Activated CD8-positive, alpha-beta memory T cell treated with anti-CD3 and anti-CD28 coated beads for 36 hours (primary cell): ENCODE data around the gene IFITM10. TPM values are rescaled to one million over a fixed set of nuclear protein-coding genes. Genes with fewer than 3 reads are reported as not detected.

ENCODE experiments used
- CTCF ChIA-PET: fragments of 350-600 bp; sonication (Branson Sonifier 250); formaldehyde crosslinking; loops from one replicate; lab custom pipeline; 2021; ENCODE audit warnings: antibody characterized with exemption; lab: Charles Lee
- POLR2A ChIA-PET: fragments of 350-600 bp; sonication (Branson Sonifier 250); formaldehyde crosslinking; loops from one replicate; lab custom pipeline; 2021; ENCODE audit warnings: antibody characterized with exemption; lab: Charles Lee
- total RNA-seq, 2 experiments: library from RNA; stranded (reverse); gene quantifications; one replicate each; pipeline ENCODE4 v1.2.3, GENCODE V29; 2021

The IFITM10 gene
- total RNA-seq, 2 experiments from 2014 or later: 0.61 to 1.2 TPM

DNA sequence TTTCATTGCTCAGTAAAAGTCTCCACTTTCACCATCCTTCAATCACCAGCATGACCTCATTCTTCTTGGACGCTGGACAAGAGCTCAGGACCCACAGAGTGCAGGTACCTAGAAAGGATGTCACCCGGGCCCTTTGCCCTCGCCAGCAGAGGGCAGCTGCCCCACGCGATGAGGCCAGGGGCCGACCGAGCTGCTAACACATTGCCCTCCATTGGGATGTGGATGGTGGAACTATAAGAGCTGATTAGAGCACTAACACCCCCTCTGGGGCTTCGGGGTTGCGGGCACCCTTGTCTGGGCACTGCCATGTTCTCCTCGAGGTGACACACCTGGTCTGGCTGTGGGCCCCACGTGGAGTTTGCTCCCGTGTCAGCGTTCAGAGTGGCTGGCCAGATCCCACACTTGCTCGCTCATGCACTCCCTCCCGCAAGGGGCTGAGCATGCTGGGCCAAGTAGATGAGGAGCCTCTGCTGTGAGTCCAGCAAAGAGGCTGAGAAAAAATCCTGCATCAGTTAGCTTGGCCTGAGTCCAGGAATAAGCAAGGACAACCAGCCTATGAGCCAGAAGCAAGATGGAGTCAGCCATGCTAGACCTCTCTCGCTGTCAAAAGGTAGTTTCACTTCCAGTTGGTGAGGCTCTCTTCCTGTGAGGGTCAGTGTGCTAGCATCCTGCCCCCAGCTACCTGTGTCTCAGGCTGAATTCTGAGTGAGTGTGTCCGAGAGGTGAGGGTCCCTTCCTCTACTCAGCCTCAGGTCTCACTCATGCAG, 43.6 kb downstream of the IFITM10 start:
- CTCF ChIA-PET: interaction anchor here (1.1 to 8.0 kb wide), 5 partner anchors 13 to 127 kb away, joined by 3 to 46 read pairs (median 7); partner anchors contain the start of gene SYT8
- POLR2A ChIA-PET: no interaction called here

DNA sequence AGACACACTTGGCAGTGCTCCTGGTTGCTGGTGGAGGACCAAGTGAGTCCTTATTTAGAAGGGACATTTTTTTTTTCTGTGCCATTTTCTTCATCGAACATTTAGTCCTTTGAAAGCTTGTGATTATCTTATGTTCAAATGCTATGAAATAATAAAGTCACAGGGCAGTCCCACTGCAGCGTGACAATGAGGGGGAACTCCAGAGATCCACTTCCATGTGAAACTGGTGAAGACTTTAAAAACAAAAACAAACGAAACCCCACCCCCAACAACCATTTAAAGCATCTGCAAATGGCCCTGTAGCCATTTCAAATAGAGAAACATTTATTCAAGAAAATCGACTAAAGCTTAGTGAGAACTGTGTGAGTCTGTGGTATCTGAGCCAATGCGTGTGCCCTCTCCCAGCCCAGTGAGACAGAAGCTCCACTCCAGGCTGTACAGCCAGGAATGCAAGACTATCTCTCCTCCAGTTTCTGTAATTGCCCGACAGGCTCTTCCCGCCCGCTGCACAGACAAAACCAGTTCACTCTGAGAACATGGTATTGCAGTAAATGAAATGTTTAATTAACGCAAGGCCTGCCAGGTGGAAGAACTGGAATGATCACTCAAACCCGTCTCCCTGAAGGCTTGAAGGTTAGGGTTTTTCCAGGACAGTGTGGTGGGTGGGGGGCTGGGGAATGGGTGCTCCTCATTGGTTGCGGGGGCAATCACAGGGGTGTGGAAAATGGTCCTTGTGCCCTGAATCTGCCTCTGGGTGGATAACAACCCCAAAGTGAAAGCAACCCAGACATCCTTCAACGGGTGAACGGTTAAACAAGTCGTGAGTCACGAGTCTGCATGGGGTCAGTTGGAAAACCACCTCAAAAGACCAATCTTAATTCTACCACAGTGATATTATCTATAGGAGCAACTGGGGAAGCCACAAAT, 45.0 kb downstream of the IFITM10 start:
- ChIA-PET POLR2A (no interaction called here), CTCF (interaction anchor here (0.7 to 8.0 kb wide), 5 partner anchors 12 to 129 kb away, joined by 3 to 46 read pairs (median 5); partner anchors contain the start of gene SYT8)

DNA sequence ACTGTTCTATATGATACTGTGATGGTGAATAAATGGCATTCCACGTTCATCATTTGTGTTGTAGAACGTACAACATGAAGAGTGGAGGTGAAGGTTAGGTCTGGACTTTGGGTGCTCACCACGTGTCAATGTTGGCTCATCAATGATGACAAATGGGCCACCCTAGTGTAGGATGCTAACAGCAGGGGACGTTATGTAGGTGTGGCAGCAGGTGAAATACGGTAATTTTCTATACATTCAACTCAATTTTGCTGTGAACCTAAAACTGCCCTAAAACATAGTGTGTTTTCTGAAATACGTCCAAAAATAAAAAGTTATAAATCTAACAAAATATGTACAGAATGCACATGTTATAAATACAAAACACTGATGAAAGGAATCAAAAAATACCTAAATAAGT, 47.2 kb downstream of the IFITM10 start:
- ChIA-PET POLR2A (no interaction called here), CTCF (interaction anchor here (8.0 kb wide), 1 partner anchor 10 kb away, joined by 46 read pairs; no protein-coding TSS in a partner anchor)

DNA sequence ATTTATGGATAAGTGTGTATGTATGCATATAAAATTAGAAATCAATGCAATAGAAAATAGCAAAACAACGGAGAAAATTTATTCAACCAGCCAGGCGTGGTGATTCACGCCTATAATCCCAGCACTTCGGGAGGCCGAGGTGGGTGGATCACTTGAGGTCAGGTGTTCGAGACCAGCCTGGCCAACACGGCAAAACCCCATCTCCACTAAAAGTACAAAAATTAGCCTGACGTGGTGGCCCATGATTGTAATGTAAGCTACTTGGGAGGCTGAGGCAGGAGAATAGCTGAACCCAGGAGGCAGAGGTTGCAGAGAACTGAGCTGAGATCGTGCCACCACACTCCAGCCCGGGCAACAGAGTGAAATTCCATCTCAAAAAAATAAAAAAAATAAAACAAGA, 47.9 kb downstream of the IFITM10 start:
- ChIA-PET CTCF (interaction anchor here (1.5 to 8.0 kb wide), 2 partner anchors 9 to 300 kb away, joined by 3 to 46 read pairs; no protein-coding TSS in a partner anchor), POLR2A (no interaction called here)

DNA sequence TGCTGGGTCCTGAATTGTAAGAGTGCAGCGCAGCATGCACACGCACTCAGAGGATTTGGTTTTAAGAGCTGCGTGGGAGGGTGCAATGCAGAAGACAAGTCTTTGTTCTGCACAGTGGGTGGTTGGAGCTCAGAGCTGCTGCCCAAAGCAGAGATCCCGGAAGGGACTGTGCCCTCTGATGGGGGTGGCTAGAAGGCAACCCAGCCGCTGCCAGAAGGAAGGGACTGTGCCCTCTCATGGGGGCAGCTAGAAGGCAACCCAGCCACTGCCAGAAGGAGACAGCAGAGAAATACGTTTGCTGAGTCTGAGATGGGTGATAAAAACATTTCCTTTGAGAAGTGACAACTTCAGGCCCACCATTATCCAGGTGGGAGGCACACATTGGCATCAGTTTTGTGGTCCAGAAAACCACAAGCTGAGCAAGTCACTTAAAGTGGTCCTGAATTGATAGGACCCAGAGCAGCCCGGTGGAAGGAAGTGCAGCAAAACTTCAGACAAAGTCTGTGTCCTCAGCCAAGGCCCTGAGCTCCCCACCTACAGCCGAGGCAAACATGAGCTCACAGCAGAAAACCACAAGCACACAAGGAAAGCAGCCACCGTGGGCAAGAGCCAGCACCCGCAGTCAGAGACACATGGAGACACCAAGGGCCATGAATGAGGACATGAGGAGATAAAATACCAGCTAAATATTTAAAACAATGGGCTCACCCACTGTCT, 49.1 kb downstream of the IFITM10 start:
- CTCF ChIA-PET: interaction anchor here (0.9 to 1.9 kb wide), 9 partner anchors 8 to 301 kb away, joined by 3 to 21 read pairs (median 4); partner anchors contain the start of gene SYT8

DNA sequence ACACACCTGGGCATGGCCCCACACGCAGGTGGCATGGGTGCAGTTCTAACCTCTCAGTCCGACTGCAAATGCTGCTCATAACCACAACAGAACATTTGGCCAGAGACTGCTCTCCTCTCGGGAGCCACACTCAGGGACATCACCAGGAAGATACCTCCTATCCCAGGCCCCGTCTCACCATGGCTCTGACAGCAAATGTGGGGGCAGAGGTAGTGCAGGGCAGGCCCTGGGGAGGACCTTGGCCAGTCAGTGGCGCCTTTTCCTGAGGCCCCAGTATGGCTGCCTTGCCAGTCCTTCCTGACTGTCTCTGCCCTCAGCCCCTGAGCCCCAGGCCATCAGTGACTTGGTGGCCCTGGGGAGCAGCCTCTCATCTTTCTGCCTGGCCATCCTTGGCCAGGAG, 50.6 kb downstream of the IFITM10 start:
- POLR2A ChIA-PET: no interaction called here
- CTCF ChIA-PET: interaction anchor here (1.7 to 3.8 kb wide), 3 partner anchors 47 to 133 kb away, joined by 4 to 21 read pairs (median 9); no protein-coding TSS in a partner anchor

More for the DNA sequence above, 49.1 kb downstream of the IFITM10 start:
- POLR2A ChIA-PET: no interaction called here

DNA sequence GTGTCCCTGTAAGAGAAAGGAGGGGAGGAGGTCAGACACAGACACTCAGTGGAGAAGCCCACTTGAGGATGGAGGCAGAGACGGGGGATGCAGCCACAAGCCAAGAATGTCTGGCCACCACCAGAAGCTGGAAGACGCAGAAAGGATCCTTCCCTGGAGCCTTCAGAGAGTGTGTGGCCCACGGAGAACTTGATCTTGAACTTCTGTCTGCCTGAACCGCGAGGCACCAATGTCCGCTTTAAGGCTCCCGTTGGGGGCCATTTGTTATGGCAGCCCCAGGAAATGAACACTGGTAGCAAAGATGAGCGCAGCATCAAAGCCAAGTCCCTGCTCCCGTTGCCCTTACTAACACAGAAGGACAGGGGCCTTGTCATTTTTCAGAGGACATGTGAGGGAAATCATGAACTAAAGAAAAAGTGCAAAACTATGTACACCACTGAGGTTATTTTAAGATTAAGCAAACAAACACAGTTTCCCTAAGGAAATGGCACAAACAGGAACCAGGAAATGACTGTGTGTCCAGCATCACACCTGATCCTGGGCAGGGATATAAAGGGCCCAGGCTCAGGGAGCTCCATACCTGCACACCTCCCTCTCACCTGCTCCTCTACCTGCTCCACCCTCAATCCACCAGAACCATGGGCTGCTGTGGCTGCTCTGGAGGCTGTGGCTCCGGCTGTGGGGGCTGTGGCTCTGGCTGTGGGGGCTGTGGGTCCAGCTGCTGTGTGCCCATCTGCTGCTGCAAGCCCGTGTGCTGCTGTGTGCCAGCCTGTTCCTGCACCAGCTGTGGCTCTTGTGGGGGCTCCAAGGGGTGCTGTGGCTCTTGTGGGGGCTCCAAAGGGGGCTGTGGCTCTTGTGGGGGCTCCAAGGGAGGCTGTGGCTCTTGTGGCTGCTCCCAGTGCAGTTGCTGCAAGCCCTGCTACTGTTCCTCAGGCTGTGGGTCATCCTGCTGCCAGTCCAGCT, 53.5 kb downstream of the IFITM10 start, which contains the start of gene KRTAP5-6:
KRTAP5-6 (plus strand) TSS at position 588 of the 963 bp plus-strand sequence; CDS start at position 639, 51 bp downstream.
- ChIA-PET CTCF (interaction anchor here (1.2 to 3.8 kb wide), 3 partner anchors 44 to 185 kb away, joined by 3 to 21 read pairs (median 4); no protein-coding TSS in a partner anchor), POLR2A (no interaction called here)

DNA sequence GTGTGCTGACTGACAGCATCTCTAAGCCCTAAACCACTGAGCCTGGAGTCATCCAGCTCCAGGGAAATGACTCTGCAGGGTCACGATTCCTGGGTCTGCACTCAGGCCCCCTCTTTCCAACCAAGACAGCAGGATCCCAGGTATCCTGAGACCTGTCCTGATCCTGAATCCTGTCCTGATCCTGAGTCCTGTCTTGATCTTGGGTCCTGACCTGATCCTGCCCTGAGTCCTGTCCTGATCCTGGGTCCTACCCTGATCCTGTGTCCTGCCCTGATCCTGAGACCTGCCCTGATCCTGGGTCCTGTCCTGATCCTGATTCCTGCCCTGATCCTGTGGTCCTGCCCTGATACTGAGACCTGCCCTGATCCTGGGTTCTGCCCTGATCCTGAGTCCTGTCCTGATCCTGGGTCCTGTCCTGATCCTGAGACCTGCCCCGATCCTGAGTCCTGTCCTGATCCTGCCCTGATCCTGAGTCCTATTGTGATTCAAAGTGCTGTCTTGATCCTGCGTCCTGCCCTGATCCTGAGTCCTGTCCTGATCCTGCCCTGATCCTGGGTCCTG, 54.8 kb downstream of the IFITM10 start:
- ChIA-PET POLR2A (interaction anchor here (0.5 kb wide), 1 partner anchor 17 kb away, joined by 10 read pairs; no protein-coding TSS in a partner anchor), CTCF (interaction anchor here (0.6 to 7.4 kb wide), 4 partner anchors 11 to 456 kb away, joined by 3 to 297 read pairs (median 46); partner anchors contain the start of gene SYT8)

DNA sequence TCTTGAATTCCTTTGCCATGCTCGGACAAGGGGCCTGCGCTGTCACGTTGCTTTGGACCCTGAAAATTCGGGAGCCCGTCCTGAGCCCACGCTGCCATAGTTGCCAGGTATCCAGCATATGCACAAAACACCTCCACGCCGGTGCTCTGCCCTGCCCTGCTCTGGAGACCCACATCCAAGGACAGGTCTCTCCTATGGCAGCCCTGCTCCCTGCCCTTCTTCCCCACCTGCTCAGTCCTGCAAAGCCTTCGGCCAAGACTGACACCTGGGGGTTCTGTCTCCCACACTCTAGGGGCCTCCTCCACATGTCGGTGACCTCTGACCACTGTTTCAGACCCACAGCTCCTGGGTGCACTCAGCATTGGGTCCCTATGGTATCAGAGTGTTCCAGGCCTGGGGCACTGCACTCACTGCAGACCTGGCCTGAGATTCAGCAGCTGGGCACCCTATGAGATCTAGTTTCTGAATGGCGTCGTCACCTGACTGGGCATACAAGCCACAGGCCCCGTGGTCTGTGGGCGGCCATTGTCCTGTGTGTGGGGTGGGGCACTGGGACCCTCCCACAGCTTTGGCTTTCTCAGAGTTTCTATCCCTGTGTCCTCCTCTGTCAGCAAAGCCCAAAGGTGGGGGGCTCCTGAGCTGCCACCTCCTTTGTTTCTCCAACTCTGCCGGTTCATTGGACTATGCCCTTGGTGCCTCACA, 55.4 kb downstream of the IFITM10 start:
- POLR2A ChIA-PET: interaction anchor here (0.5 to 1.6 kb wide), 2 partner anchors 17 to 138 kb away, joined by 10 to 13 read pairs; no protein-coding TSS in a partner anchor

DNA sequence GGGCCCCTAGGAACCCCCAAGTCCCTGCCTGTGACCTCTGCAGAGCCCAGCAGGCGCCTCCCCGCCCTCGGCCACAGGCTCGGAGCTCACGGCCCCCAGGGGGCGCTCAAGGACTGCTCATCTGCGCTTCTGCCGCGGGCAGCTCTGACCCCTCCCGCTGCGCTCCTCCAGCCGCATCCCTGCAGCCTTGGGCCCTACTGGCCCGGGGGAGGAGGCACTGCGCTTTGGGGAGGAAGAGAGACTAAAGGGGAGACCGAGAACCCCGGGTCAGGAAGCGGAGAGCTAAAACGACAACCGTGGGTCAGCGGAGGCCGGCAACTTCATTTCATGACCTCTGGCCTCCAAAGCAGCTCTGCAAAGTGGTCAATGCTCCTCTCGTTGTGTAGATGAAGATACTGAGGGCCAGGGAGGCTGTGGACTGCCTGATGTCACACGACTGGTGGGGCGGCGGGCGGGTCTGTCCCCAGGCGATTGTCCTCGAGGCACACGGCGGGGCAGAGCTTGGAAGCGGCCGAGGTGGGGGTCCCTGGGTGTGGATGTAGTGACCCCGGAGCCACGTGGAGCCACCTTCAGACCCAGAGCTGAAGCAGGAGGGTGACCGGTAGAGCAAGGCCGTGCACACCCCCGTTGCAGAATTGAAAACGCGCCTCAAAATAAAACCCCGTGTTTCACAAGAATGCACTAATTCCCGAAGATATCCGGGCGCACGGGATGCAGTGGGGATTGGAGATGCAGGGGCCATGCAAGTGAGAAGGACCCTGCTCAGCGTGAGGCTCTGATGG, 56.1 kb downstream of the IFITM10 start:
- POLR2A ChIA-PET: interaction anchor here (0.6 to 1.6 kb wide), 3 partner anchors 35 to 183 kb away, joined by 3 to 13 read pairs (median 3); no protein-coding TSS in a partner anchor
- CTCF ChIA-PET: interaction anchor here (0.6 to 7.4 kb wide), 69 partner anchors 7 to 461 kb away, joined by 3 to 297 read pairs (median 5); partner anchors contain the start of genes CTSD, MRPL23, SYT8 and TNNI2

More for the DNA sequence above, 55.4 kb downstream of the IFITM10 start:
- CTCF ChIA-PET: interaction anchor here (0.6 to 7.4 kb wide), 23 partner anchors 12 to 460 kb away, joined by 3 to 297 read pairs (median 8); partner anchors contain the start of genes CTSD and SYT8

DNA sequence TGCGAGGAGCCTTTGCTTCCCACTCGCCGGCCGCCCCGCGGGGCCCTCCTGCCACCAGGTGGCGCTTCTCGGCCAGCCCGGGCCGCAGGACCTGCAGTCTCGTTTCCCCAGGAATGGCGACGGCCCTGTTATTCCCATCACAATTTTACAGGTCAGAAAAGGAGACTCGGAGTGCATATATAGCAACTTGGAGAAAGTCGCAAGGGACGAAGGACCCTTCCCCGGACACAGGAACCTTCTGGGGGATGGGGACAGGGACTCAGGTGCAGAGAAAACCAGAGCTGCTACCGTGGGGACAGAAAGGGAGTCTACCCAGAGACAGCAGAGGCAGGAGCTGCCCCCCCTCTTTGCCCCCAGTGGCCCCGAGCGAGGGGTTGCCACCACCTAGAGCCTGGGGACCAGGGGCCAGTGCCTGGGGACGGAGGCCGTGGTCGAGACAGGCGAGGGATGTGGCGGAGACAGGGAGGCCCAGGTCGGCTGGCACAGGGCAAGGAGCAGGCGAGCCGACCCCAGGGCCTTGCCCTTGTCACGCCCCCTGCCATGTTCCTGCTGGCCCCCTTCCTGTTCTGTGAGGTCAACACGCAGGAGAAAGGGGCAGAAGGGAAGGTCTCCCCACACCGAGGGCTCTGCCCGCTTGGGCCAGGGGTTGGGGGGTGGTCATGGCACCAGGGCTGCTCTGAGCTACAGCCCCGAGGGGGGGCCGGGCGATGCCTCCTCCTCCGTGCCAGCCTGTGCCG, 56.9 kb downstream of the IFITM10 start:
- CTCF ChIA-PET: interaction anchor here (0.6 to 7.4 kb wide), 67 partner anchors 8 to 462 kb away, joined by 3 to 297 read pairs (median 5); partner anchors contain the start of genes CTSD, SYT8 and TNNI2
- POLR2A ChIA-PET: interaction anchor here (0.6 to 1.6 kb wide), 3 partner anchors 36 to 183 kb away, joined by 3 to 13 read pairs (median 3); no protein-coding TSS in a partner anchor

DNA sequence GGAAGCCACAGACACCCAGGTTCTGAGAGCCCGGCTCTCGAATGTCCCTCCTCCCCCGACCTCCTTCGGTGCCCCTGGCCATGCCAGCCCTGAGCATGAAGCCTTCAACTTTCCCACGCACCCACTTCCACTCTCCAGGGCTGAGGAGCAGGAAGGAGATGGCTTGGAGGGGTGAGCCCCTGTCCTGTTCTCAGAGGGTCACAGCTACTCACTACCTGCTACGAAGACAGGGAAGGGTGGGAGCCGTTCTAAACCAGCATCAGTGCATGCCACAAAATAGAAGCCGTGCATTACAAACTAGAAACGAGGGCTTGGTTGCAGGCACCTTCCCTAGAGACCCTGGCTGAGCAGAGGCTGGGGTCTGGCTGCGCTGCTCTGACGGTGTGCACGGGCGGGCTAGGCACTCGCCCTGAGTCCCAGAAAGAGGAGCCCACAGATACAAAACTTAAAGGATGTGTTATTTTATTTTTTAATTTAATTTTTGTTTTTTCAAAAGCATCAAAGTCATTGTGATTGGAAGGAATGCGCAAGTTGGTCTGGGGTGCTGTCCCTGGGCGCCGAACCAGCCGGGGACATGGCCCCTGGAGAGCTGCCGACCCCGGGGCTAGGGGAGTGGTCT, 57.6 kb downstream of the IFITM10 start:
- CTCF ChIA-PET: interaction anchor here (0.8 to 7.4 kb wide), 35 partner anchors 8 to 459 kb away, joined by 3 to 297 read pairs (median 7); partner anchors contain the start of genes CTSD, SYT8 and TNNI2
- POLR2A ChIA-PET: no interaction called here

DNA sequence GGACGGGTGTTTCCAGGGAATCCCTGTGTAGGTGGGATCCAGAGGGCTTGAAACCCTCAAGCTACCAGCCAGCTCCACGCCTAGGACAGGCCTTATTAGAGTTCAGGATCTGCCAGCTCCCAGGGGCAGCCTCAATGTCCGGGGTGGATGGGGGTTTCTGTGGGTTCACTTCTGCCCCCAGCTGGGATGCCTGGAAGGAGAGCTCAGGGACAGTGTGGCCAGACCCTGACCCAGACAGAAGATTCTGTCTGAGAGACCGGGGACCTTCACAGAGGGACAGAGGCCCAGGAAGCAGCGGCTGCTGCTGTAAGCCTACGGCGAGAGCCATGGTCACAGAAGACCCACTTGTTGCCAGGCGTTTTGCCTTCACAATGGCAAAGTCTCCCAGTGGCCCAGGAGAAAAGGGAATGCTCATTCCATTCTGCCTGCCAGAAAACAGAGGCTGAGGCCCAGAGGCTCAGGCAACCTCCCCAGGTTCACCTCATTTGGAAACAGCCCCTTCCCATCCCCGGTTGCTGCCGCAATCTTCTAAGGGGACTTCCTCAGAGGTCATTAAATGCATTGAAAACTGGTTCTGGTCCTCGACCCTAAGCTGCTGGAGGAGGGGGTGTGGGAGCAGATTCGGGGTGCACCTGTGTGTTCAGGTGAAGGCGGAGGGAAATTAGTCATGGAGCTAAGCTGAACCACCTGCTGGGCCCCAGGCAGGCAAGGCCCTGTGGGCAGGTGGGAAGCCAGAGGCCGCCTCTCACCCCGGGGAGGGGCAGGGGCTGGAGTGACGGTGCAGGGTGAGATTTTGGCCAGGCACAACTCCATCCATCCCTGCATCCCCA, 58.3 kb downstream of the IFITM10 start:
- POLR2A ChIA-PET: no interaction called here
- CTCF ChIA-PET: interaction anchor here (1.1 to 7.4 kb wide), 11 partner anchors 9 to 310 kb away, joined by 3 to 297 read pairs (median 11); partner anchors contain the start of gene SYT8
